Endothelial cell of umbilical vein (primary cell): ENCODE measurements around the gene RHOH. TPM values are rescaled to one million over a fixed set of nuclear protein-coding genes. Genes with fewer than 3 reads are reported as not detected.

Source experiments
- BruUV-seq: library from RNA; stranded (reverse); fragments of 400-500 nt; replicated peaks from 2 replicates; lab custom pipeline; 2021; lab: Mats Ljungman, UMichigan
- CTCF ChIA-PET: fragments of 300-600, 350-600 bp; sonication (Branson Sonifier 250); formaldehyde crosslinking; loops from one replicate; lab custom pipeline; 2021; ENCODE audit warnings: antibody characterized with exemption, inconsistent platforms; lab: Charles Lee
- POLR2A ChIA-PET: fragments of 300-600, 350-600 bp; sonication (Branson Sonifier 250); formaldehyde crosslinking; loops from one replicate; lab custom pipeline; 2021; ENCODE audit warnings: antibody characterized with exemption, inconsistent platforms; lab: Charles Lee
- DNase-seq: peaks from one replicate; pipeline ENCODE4 v3.0.0-alpha.2; 2011; ENCODE audit warnings: low read depth, low spot score
- FAIRE-seq: peaks from 2 replicates; lab custom pipeline; 2011; peaks lifted over from hg19 to GRCh38; lab: Jason Lieb, UNC
- H2AFZ ChIP-seq: 2 replicates; pipeline ENCODE4 v1.6.0; 2012; ENCODE audit warnings: low read depth, low read length, control low read depth, inconsistent platforms
- H3K27ac ChIP-seq: 2 replicates; pipeline ENCODE4 v1.5.1; 2011; ENCODE audit warnings: low read depth, mild to moderate bottlenecking, control low read depth, low read length, moderate library complexity; ENCODE audit not compliant: insufficient read depth
- H3K27me3 ChIP-seq, 2 experiments: 2 replicates each; pipeline versions ENCODE4 v1.6.0 to v1.6.1; 2011; ENCODE audit warnings: low read length in 2 of 2, mixed read lengths in 1 of 2; ENCODE audit not compliant: control insufficient read depth in 2 of 2, insufficient read depth in 2 of 2
- H3K36me3 ChIP-seq, 2 experiments: 2 replicates in 1 of 2; 3 replicates in 1 of 2; pipeline ENCODE4 v1.5.1; 2011; ENCODE audit warnings: low read length in 2 of 2, mild to moderate bottlenecking in 1 of 2, moderate library complexity in 1 of 2; ENCODE audit not compliant: control insufficient read depth in 2 of 2, insufficient read depth in 2 of 2; ENCODE audit errors: extremely low read depth in 1 of 2
- H3K4me1 ChIP-seq: 3 replicates; pipeline ENCODE4 v1.5.1; 2011; ENCODE audit warnings: mild to moderate bottlenecking, low read length; ENCODE audit not compliant: control insufficient read depth, insufficient read depth; ENCODE audit errors: extremely low read depth
- H3K4me2 ChIP-seq: 2 replicates; pipeline ENCODE4 v1.6.1; 2011; ENCODE audit warnings: low read length, control low read depth, mixed read lengths; ENCODE audit not compliant: insufficient read depth
- H3K4me3 ChIP-seq, 3 experiments: fragments of 200-600 bp in 1 of 3; sonication (generic), shearing (Covaris generic) in 1 of 3; replicated peaks in 1 of 3; 2 replicates each; pipeline ENCODE4 v1.5.1; 2011 to 2016; ENCODE audit warnings: control low read depth in 3 of 3, low read length in 3 of 3, mild to moderate bottlenecking in 2 of 3, inconsistent platforms in 1 of 3, low read depth in 1 of 3, moderate library complexity in 1 of 3; ENCODE audit not compliant: insufficient read depth in 1 of 3
- H3K79me2 ChIP-seq: 2 replicates; pipeline ENCODE4 v1.6.0; 2012; ENCODE audit warnings: low read length, inconsistent platforms; ENCODE audit not compliant: control insufficient read depth, insufficient read depth
- H3K9ac ChIP-seq: replicated peaks from 2 replicates; pipeline ENCODE3; 2011; ENCODE audit warnings: low read length, control low read depth; ENCODE audit not compliant: insufficient read depth; ENCODE audit errors: extremely low read depth
- H3K9me1 ChIP-seq: replicated peaks from 3 replicates; pipeline ENCODE4 v1.6.0; 2011; ENCODE audit warnings: mild to moderate bottlenecking, low read length; ENCODE audit not compliant: control insufficient read depth, insufficient read depth; ENCODE audit errors: extremely low read depth
- H3K9me3 ChIP-seq: replicated peaks from 2 replicates; pipeline ENCODE4 v1.5.1; 2012; ENCODE audit warnings: low read length, inconsistent platforms; ENCODE audit not compliant: control insufficient read depth, insufficient read depth
- H4K20me1 ChIP-seq: replicated peaks from 2 replicates; pipeline ENCODE3; 2011; ENCODE audit warnings: mild to moderate bottlenecking, low read length; ENCODE audit not compliant: control insufficient read depth, insufficient read depth; ENCODE audit errors: extremely low read depth
- EZH2 ChIP-seq: IDR thresholded peaks from 2 replicates; pipeline ENCODE4 v1.6.1; 2012; ENCODE audit warnings: borderline replicate concordance, low read depth, mild to moderate bottlenecking, moderate library complexity, low read length, inconsistent platforms; ENCODE audit not compliant: severe bottlenecking
- FOS ChIP-seq: IDR thresholded peaks from 2 replicates; pipeline ENCODE4 v1.6.1; 2011; ENCODE audit warnings: mild to moderate bottlenecking, low read length, moderate library complexity, borderline replicate concordance; ENCODE audit not compliant: insufficient read depth
- GATA2 ChIP-seq: IDR thresholded peaks from 2 replicates; pipeline ENCODE4 v1.7.0; 2011; ENCODE audit warnings: low read depth, mild to moderate bottlenecking, moderate library complexity, mixed read lengths, low read length; ENCODE audit not compliant: insufficient read length, insufficient read depth
- JUN ChIP-seq: IDR thresholded peaks from 2 replicates; pipeline ENCODE4 v1.6.1; 2011; ENCODE audit warnings: borderline replicate concordance, low read depth; ENCODE audit not compliant: insufficient read length, insufficient read depth
- MYC ChIP-seq: IDR thresholded peaks from one replicate; pipeline ENCODE4 v1.6.1; 2011; ENCODE audit warnings: mild to moderate bottlenecking, low read depth, low read length
- POLR2A ChIP-seq: IDR thresholded peaks from 2 replicates; pipeline ENCODE4 v1.6.1; 2012; ENCODE audit warnings: low read depth, mild to moderate bottlenecking, control low read depth, low read length
- POLR2AphosphoS5 ChIP-seq: IDR thresholded peaks from 2 replicates; pipeline ENCODE4 v1.6.1; 2012; ENCODE audit warnings: low read depth, mild to moderate bottlenecking, control low read depth, low read length, moderate library complexity; ENCODE audit not compliant: insufficient read depth
- dilution Hi-C: fragments of 300-500 bp; cut with MboI; formaldehyde crosslinking; loops from one replicate; pipeline ENCODE4 v1.15.0; 2019; ENCODE audit warnings: low sequenced_read_pairs; ENCODE audit not compliant: extremely low pct_ligation_motif_present
- intact Hi-C: fragments of 100-400 bp; cut with micrococcal nuclease; formaldehyde crosslinking; loops from one replicate; pipeline ENCODE4 v1.10.0; 2022
- polyA plus RNA-seq, 4 experiments: library from polyadenylated mRNA; depleted of rRNA in 3 of 4; stranded (reverse) in 3 of 4; unstranded in 1 of 4; fragments of >200 nt; gene quantifications; 2 replicates each; pipeline versions ENCODE4 v1.2.1 to v1.2.3, GENCODE V29; 2011 to 2012; ENCODE audit warnings: missing spikeins in 1 of 4
- total RNA-seq: library from RNA; stranded (reverse); gene quantifications from 2 replicates; pipeline ENCODE4 v1.2.3, GENCODE V29; 2021
- TF ChIP-seq, protein P1 (sequence below): IDR thresholded peaks from 2 replicates; pipeline ENCODE4 v1.6.1; 2011; ENCODE audit not compliant: insufficient read depth, insufficient read length
- TF ChIP-seq, protein P2 (sequence below), 2 donors: IDR thresholded peaks; 1 replicate in 1 of 2; 2 replicates in 1 of 2; pipeline ENCODE4 v1.5.1; 2011; ENCODE audit warnings: low read length in 2 of 2, mild to moderate bottlenecking in 2 of 2, moderate library complexity in 2 of 2, control low read depth in 1 of 2, inconsistent platforms in 1 of 2, low read depth in 1 of 2; ENCODE audit not compliant: insufficient read depth in 1 of 2; ENCODE audit errors: extremely low read depth in 1 of 2

RHOH gene
- total and polyA plus RNA-seq, 2 donors (not counting 3 experiments of a cell fraction or from before 2014, with no cell fraction given): not detected

DNA sequence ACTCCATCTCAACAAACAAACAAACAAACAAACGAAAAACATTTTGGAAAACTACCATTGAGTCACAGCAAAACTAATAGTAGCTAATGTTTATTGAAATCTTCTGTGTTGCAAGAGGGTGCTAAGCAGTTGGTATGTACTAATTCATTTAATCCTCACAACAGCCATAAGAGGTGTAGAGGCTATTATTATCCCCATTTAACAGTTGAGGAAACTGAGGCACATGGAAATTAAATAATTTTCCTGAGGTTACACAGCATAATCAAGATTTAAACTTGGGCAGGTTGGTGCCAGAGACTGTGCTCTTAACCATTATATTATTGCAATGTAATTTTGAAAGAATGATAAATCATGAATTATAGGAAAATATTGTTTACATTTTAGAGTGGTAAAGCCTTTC lies 17.5 kb upstream of the RHOH start:
- H3K79me2 ChIP-seq: no peaks in the 10 kb centered on the region
- H3K27me3 ChIP-seq: no peaks in the 10 kb centered on the region
- H3K9me3 ChIP-seq: no peaks in the 10 kb centered on the region
- no peaks in the 10 kb centered on the region for H4K20me1 ChIP-seq
- TF ChIP-seq FOS (no peak), GATA2 (no peak)
- TF ChIP-seq, protein P1, sequence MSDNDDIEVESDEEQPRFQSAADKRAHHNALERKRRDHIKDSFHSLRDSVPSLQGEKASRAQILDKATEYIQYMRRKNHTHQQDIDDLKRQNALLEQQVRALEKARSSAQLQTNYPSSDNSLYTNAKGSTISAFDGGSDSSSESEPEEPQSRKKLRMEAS: no peak
- TF ChIP-seq, protein P2, sequence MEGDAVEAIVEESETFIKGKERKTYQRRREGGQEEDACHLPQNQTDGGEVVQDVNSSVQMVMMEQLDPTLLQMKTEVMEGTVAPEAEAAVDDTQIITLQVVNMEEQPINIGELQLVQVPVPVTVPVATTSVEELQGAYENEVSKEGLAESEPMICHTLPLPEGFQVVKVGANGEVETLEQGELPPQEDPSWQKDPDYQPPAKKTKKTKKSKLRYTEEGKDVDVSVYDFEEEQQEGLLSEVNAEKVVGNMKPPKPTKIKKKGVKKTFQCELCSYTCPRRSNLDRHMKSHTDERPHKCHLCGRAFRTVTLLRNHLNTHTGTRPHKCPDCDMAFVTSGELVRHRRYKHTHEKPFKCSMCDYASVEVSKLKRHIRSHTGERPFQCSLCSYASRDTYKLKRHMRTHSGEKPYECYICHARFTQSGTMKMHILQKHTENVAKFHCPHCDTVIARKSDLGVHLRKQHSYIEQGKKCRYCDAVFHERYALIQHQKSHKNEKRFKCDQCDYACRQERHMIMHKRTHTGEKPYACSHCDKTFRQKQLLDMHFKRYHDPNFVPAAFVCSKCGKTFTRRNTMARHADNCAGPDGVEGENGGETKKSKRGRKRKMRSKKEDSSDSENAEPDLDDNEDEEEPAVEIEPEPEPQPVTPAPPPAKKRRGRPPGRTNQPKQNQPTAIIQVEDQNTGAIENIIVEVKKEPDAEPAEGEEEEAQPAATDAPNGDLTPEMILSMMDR (IDR thresholded peaks at IDR 0.05; ENCODE audit: extremely low read depth in 1 of 2, insufficient read depth in 1 of 2, low read depth in 1 of 2, low read length in 2 of 2): no peak
- CTCF ChIA-PET: interaction anchor here (0.7 kb wide), 1 partner anchor 138 kb away, joined by 4 read pairs; no protein-coding TSS in a partner anchor
- no peak overlapping the region for H3K9ac ChIP-seq
- H3K4me2 ChIP-seq: no peak overlapping the region
- intact Hi-C loops: no loop called here
- peaks cover 11% of the 10 kb centered on the region for H3K4me1 ChIP-seq
- no peaks in the 10 kb centered on the region for H3K36me3 ChIP-seq
- no peaks in the 10 kb centered on the region for H3K9me1 ChIP-seq
- dilution Hi-C loops: no loop called here
- H2AFZ ChIP-seq: no peak overlapping the region
- H3K27ac ChIP-seq: peak overlapping the region; percentile 70
- BruUV-seq: no TSS peak
- FAIRE-seq (no peak), DNase-seq (no peak)
- POLR2A ChIA-PET: no interaction called here
- no peak overlapping the region for H3K4me3 ChIP-seq

DNA sequence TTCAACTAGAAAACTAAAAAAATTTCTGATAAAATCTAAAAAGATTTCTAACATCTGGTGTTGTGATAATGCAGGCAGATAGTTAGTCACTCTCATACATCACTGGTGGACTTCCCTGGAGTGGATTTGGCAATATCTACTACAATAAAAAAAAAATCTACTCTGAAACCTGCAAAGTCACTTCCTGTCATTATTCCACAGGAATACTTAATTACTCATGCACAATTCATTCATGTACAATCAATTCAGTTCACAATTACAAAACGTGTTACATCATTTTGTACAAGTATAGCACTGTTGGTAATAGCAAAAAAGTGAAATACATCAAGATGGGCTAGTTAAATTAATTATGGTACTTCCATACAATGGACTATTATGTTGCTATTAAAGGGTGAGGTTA lies 16.5 kb upstream of the RHOH start:
- H3K4me2 ChIP-seq: peak overlapping the region; percentile 62
- TF ChIP-seq FOS: peak; percentile 76
- no peak for TF ChIP-seq POLR2AphosphoS5
- no peak for TF ChIP-seq MYC
- TF ChIP-seq EZH2: no peak
- no peak for TF ChIP-seq POLR2A
- peak; percentile 90 for TF ChIP-seq JUN
- TF ChIP-seq, protein P1: no peak
- TF ChIP-seq GATA2: peak; percentile 77
- TF ChIP-seq, protein P2 (IDR thresholded peaks at IDR 0.05; ENCODE audit: extremely low read depth in 1 of 2, insufficient read depth in 1 of 2, low read depth in 1 of 2, low read length in 2 of 2): no peak
- no peaks in the 10 kb centered on the region for H3K36me3 ChIP-seq
- DNase-seq (peak; percentile 85), FAIRE-seq (peak; percentile 80)
- no peaks in the 10 kb centered on the region for H3K9me1 ChIP-seq
- no peaks in the 10 kb centered on the region for H4K20me1 ChIP-seq
- no peak overlapping the region for H3K4me3 ChIP-seq
- no TSS peak for BruUV-seq
- CTCF ChIA-PET: no interaction called here
- POLR2A ChIA-PET: no interaction called here
- peaks cover 11% of the 10 kb centered on the region for H3K4me1 ChIP-seq
- H2AFZ ChIP-seq: no peak overlapping the region
- intact Hi-C loops (loop anchor here (1.0 to 2.0 kb wide), 4 partner anchors 14 to 136 kb away; no protein-coding TSS in a partner anchor), dilution Hi-C loops (no loop called here)
- peak overlapping the region; percentile 70 for H3K27ac ChIP-seq
- no peaks in the 10 kb centered on the region for H3K9me3 ChIP-seq
- no peaks in the 10 kb centered on the region for H3K79me2 ChIP-seq
- peak overlapping the region; percentile 58 for H3K9ac ChIP-seq
- no peaks in the 10 kb centered on the region for H3K27me3 ChIP-seq
